ENCODE data around the gene CDH15. TPM values are rescaled to one million over a fixed set of nuclear protein-coding genes. Genes with fewer than 3 reads are reported as not detected.

CDH15 gene
- total RNA-seq, 1 donor from 2014 or later: not detected

- intact Hi-C loops (cut with micrococcal nuclease): loop anchor here (1.0 to 2.0 kb wide), 11 partner anchors 17 to 718 kb away; partner anchors contain the start of gene TRAPPC2L
Observed at GRCh38 chr16:89170346-89171215, 967 bp upstream of the CDH15 start.

GRCh38 chr16:89172171-89172527 lies 601 bp downstream of the CDH15 start:
- intact Hi-C loops (cut with micrococcal nuclease): no loop called here

GRCh38 chr16:89172528-89173173 lies 1.1 kb downstream of the CDH15 start:
- intact Hi-C loops (cut with micrococcal nuclease): no loop called here

GRCh38 chr16:89173174-89173921 lies 1.8 kb downstream of the CDH15 start:
- intact Hi-C loops (cut with micrococcal nuclease): no loop called here

GRCh38 chr16:89174055-89174827 lies 2.7 kb downstream of the CDH15 start:
- intact Hi-C loops (cut with micrococcal nuclease): no loop called here

GRCh38 chr16:89174877-89175276 lies 3.3 kb downstream of the CDH15 start:
- intact Hi-C loops (cut with micrococcal nuclease): no loop called here

- intact Hi-C loops (cut with micrococcal nuclease): no loop called here
Observed at GRCh38 chr16:89175280-89176146, 4.0 kb downstream of the CDH15 start.

- intact Hi-C loops (cut with micrococcal nuclease): no loop called here
Observed at GRCh38 chr16:89176147-89176690, 4.7 kb downstream of the CDH15 start.

- intact Hi-C loops (cut with micrococcal nuclease): no loop called here
Observed at GRCh38 chr16:89176717-89177116, 5.2 kb downstream of the CDH15 start.

GRCh38 chr16:89177501-89177900 lies 6.0 kb downstream of the CDH15 start:
- intact Hi-C loops (cut with micrococcal nuclease): no loop called here

- intact Hi-C loops (cut with micrococcal nuclease): no loop called here
Observed at GRCh38 chr16:89178453-89179147, 7.1 kb downstream of the CDH15 start.

GRCh38 chr16:89179148-89179484 lies 7.6 kb downstream of the CDH15 start:
- intact Hi-C loops (cut with micrococcal nuclease): no loop called here

- intact Hi-C loops (cut with micrococcal nuclease): loop anchor here (10.0 kb wide), 1 partner anchor 155 kb away; no protein-coding TSS in a partner anchor
Observed at GRCh38 chr16:89179656-89180315, 8.2 kb downstream of the CDH15 start.

GRCh38 chr16:89183463-89183862 lies 11.9 kb downstream of the CDH15 start:
- intact Hi-C loops (cut with micrococcal nuclease): loop anchor here (10.0 kb wide), 1 partner anchor 159 kb away; no protein-coding TSS in a partner anchor

- intact Hi-C loops (cut with micrococcal nuclease): loop anchor here (10.0 kb wide), 1 partner anchor 159 kb away; no protein-coding TSS in a partner anchor
Observed at GRCh38 chr16:89183975-89184676, 12.6 kb downstream of the CDH15 start.

GRCh38 chr16:89184677-89184932 lies 13.1 kb downstream of the CDH15 start:
- intact Hi-C loops (cut with micrococcal nuclease): loop anchor here (10.0 kb wide), 1 partner anchor 160 kb away; no protein-coding TSS in a partner anchor

- intact Hi-C loops (cut with micrococcal nuclease): loop anchor here (10.0 kb wide), 1 partner anchor 160 kb away; no protein-coding TSS in a partner anchor
Observed at GRCh38 chr16:89184933-89185794, 13.6 kb downstream of the CDH15 start.
